ENCODE data around the gene FGF6. TPM values are rescaled to one million over a fixed set of nuclear protein-coding genes. Genes with fewer than 3 reads are reported as not detected.

FGF6 gene
- total RNA-seq, 1 experiment from 2014 or later, result not detected

- TF ChIP-seq POLR2AphosphoS5 (IDR thresholded peaks at IDR 0.05; ENCODE audit: low read depth, low read length) (no peak), TCF7L2 (IDR thresholded peaks at IDR 0.05; ENCODE audit: low read depth, low read length) (no peak), CTCF (IDR thresholded peaks at IDR 0.05) (no peak), REST (IDR thresholded peaks at IDR 0.05; ENCODE audit: insufficient read depth in 1 of 2, low read depth in 2 of 2, low read length in 1 of 2) (no peak), SIN3A (IDR thresholded peaks at IDR 0.05; ENCODE audit: borderline replicate concordance, insufficient read depth, low read depth, low read length) (no peak)
- no peak for DNase-seq (ENCODE audit: low read depth, low spot score)
- Histone ChIP-seq H3K9me3 (ENCODE audit: control insufficient read depth, insufficient read depth, low read depth, low read length) (no peaks in the 10 kb centered on the region), H3K27me3 (ENCODE audit: control insufficient read depth, insufficient read depth, low read length) (peaks cover 2% of the 10 kb centered on the region; the same call in 1 of the 2 replicates), H3K4me3 (ENCODE audit: low read depth in 2 of 2, low read length in 2 of 2) (no peak overlapping the region), H3K27ac (ENCODE audit: low read length) (no peak overlapping the region), H3K4me1 (ENCODE audit: control insufficient read depth, insufficient read depth, low read length) (no peaks in the 10 kb centered on the region), H3K36me3 (ENCODE audit: control insufficient read depth, insufficient read depth, low read length) (no peaks in the 10 kb centered on the region)
- BruUV-seq (replicated peaks), result no TSS peak
- ATAC-seq, result no peak
- intact Hi-C loops (cut with micrococcal nuclease; ENCODE audit: unreplicated experiment) (no loop called here), in situ Hi-C loops (cut with HindIII; ENCODE audit: low pct_unique_long_range_greater_than_20kb, low sequenced_read_pairs) (no loop called here)
- CTCF ChIA-PET, result no interaction called here
- POLR2A ChIA-PET, result no interaction called here
These were observed 52.4 kb downstream of the FGF6 start for GRCh38 chr12:4393211-4393610.

GRCh38 chr12:4392223-4392742, 53.3 kb downstream of the FGF6 start:
- intact Hi-C loops (cut with micrococcal nuclease; ENCODE audit: unreplicated experiment) (no loop called here), in situ Hi-C loops (cut with HindIII; ENCODE audit: low pct_unique_long_range_greater_than_20kb, low sequenced_read_pairs) (no loop called here)
- BruUV-seq (replicated peaks), result no TSS peak
- Histone ChIP-seq H3K9me3 (ENCODE audit: control insufficient read depth, insufficient read depth, low read depth, low read length) (no peaks in the 10 kb centered on the region), H3K4me1 (ENCODE audit: control insufficient read depth, insufficient read depth, low read length) (no peaks in the 10 kb centered on the region), H3K27ac (ENCODE audit: low read length) (no peak overlapping the region), H3K27me3 (ENCODE audit: control insufficient read depth, insufficient read depth, low read length) (peaks cover 2% of the 10 kb centered on the region; the same call in 1 of the 2 replicates), H3K36me3 (ENCODE audit: control insufficient read depth, insufficient read depth, low read length) (no peaks in the 10 kb centered on the region), H3K4me3 (ENCODE audit: low read depth in 2 of 2, low read length in 2 of 2) (no peak overlapping the region)
- ATAC-seq, result no peak
- ChIA-PET CTCF (no interaction called here), POLR2A (no interaction called here)
- TF ChIP-seq POLR2AphosphoS5 (IDR thresholded peaks at IDR 0.05; ENCODE audit: low read depth, low read length) (no peak), SIN3A (IDR thresholded peaks at IDR 0.05; ENCODE audit: borderline replicate concordance, insufficient read depth, low read depth, low read length) (no peak), REST (IDR thresholded peaks at IDR 0.05; ENCODE audit: insufficient read depth in 1 of 2, low read depth in 2 of 2, low read length in 1 of 2) (no peak), CTCF (IDR thresholded peaks at IDR 0.05) (no peak), TCF7L2 (IDR thresholded peaks at IDR 0.05; ENCODE audit: low read depth, low read length) (no peak)
- no peak for DNase-seq (ENCODE audit: low read depth, low spot score)
